Right renal cortex interstitium (tissue), 3 donors: Measurements from ENCODE around the gene ADM5. TPM values are rescaled to one million over a fixed set of nuclear protein-coding genes. Genes with fewer than 3 reads are reported as not detected.

Source experiments
- polyA plus RNA-seq, 3 donors: library from polyadenylated mRNA; unstranded; fragments of 120-200 nt; gene quantifications; one replicate each; pipeline ENCODE4 v1.2.1, GENCODE V29; 2013; ENCODE audit not compliant: insufficient read length in 3 of 3

ADM5 gene
- polyA plus RNA-seq, 3 donors: 0.64 to 0.67 (median 0.64) TPM

Other genes starting within 250 kb of the ADM5 start
- gene SLC17A7, start 248.1 kb upstream of the ADM5 start, polyA plus RNA-seq: under 1 TPM; 0.25 to 0.33 (median 0.31) TPM
- gene PIH1D1, start 237.8 kb upstream of the ADM5 start, polyA plus RNA-seq: 10 to 100 TPM; 81.1 to 84.9 (median 84.7) TPM
- gene ALDH16A1, start 236.4 kb upstream of the ADM5 start, polyA plus RNA-seq: 10 to 100 TPM; 14.5 to 15.0 (median 14.8) TPM
- 1 to 10 TPM; 2.6 to 3.2 (median 2.7) TPM for gene FLT3LG, start 215.4 kb upstream of the ADM5 start, polyA plus RNA-seq
- gene RPL13A, start 202.0 kb upstream of the ADM5 start, polyA plus RNA-seq: 1,000 to 10,000 TPM; 2,089 to 2,580 (median 2,270) TPM
- gene RPS11, start 193.2 kb upstream of the ADM5 start, polyA plus RNA-seq: 1,000 to 10,000 TPM; 2,847 to 3,056 (median 2,982) TPM
- gene FCGRT, start 176.9 kb upstream of the ADM5 start, polyA plus RNA-seq: 100 to 1,000 TPM; 219 to 252 (median 230) TPM
- 10 to 100 TPM; 10.0 to 10.9 (median 10.2) TPM for gene RCN3, start 161.6 kb upstream of the ADM5 start, polyA plus RNA-seq
- gene NOSIP, start 109.0 kb upstream of the ADM5 start, polyA plus RNA-seq: 10 to 100 TPM; 61.2 to 69.1 (median 64.3) TPM
- gene PRRG2, start 108.3 kb upstream of the ADM5 start, polyA plus RNA-seq: 1 to 10 TPM; 7.1 to 8.5 (median 7.1) TPM
- gene PRR12, start 98.4 kb upstream of the ADM5 start, polyA plus RNA-seq: 10 to 100 TPM; 13.6 to 16.3 (median 15.1) TPM
- 10 to 100 TPM; 19.8 to 23.1 (median 21.3) TPM for gene RRAS, start 49.5 kb upstream of the ADM5 start, polyA plus RNA-seq
- gene SCAF1, start 47.4 kb upstream of the ADM5 start, polyA plus RNA-seq: 10 to 100 TPM; 24.3 to 31.6 (median 25.6) TPM
- gene IRF3, start 23.7 kb upstream of the ADM5 start, polyA plus RNA-seq: 10 to 100 TPM; 37.6 to 41.5 (median 39.3) TPM
- 10 to 100 TPM; 16.4 to 21.9 (median 19.4) TPM for gene BCL2L12, start 23.7 kb upstream of the ADM5 start, polyA plus RNA-seq
- 100 to 1,000 TPM; 205 to 221 (median 219) TPM for gene PRMT1, start 12.3 kb upstream of the ADM5 start, polyA plus RNA-seq
- 10 to 100 TPM in 1 of 3 donors, 1 to 10 TPM in 2; 8.0 to 10.9 (median 9.0) TPM for gene CPT1C, start 1.5 kb downstream of the ADM5 start, polyA plus RNA-seq
- gene TSKS, start 73.7 kb downstream of the ADM5 start, polyA plus RNA-seq: under 1 TPM in 2 of 3 donors, not detected in 1; 0.10 to 0.15 TPM
- gene AP2A1, start 77.4 kb downstream of the ADM5 start, polyA plus RNA-seq: 10 to 100 TPM; 40.8 to 48.0 (median 43.7) TPM
- 10 to 100 TPM; 29.3 to 37.1 (median 37.0) TPM for gene FUZ, start 123.7 kb downstream of the ADM5 start, polyA plus RNA-seq
- gene MED25, start 128.7 kb downstream of the ADM5 start, polyA plus RNA-seq: 10 to 100 TPM; 55.8 to 65.6 (median 56.0) TPM
- gene PTOV1, start 161.6 kb downstream of the ADM5 start, polyA plus RNA-seq: 100 to 1,000 TPM; 239 to 280 (median 278) TPM
- 10 to 100 TPM; 33.4 to 43.9 (median 36.2) TPM for gene PNKP, start 178.0 kb downstream of the ADM5 start, polyA plus RNA-seq
- 10 to 100 TPM; 22.8 to 29.3 (median 25.8) TPM for gene AKT1S1, start 187.8 kb downstream of the ADM5 start, polyA plus RNA-seq
- 10 to 100 TPM; 32.9 to 42.0 (median 37.2) TPM for gene TBC1D17, start 188.1 kb downstream of the ADM5 start, polyA plus RNA-seq
- gene IL4I1, start 207.3 kb downstream of the ADM5 start, polyA plus RNA-seq: 1 to 10 TPM; 3.2 to 3.5 (median 3.2) TPM
- gene ATF5, start 239.6 kb downstream of the ADM5 start, polyA plus RNA-seq: 10 to 100 TPM; 19.7 to 20.8 (median 20.6) TPM
- 10 to 100 TPM; 49.9 to 54.6 (median 53.2) TPM for gene NUP62, start 239.9 kb downstream of the ADM5 start, polyA plus RNA-seq